Stimulated activated CD8-positive, alpha-beta memory T cell treated with anti-CD3 and anti-CD28 coated beads, Interleukin-7, amount 100 ng/mL, for 1 hour (primary cell): ENCODE results near the gene LARGE1.

Experiments used
- DNase-seq, 2 donors: peaks; one replicate each; pipeline ENCODE4 v3.0.0-alpha.2; 2020; ENCODE audit warnings: low read depth in 2 of 2

The LARGE1 gene

GRCh38 chr22:33521879-33522665 lies 398.2 kb downstream of the LARGE1 start:
- DNase-seq = no peak

GRCh38 chr22:33520904-33521780 lies 399.1 kb downstream of the LARGE1 start:
- no peak for DNase-seq

GRCh38 chr22:33519974-33520903 lies 400.0 kb downstream of the LARGE1 start:
- no peak for DNase-seq

GRCh38 chr22:33519071-33519973 lies 401.0 kb downstream of the LARGE1 start:
- DNase-seq = no peak

GRCh38 chr22:33518405-33518804 lies 401.9 kb downstream of the LARGE1 start:
- no peak for DNase-seq

- no peak for DNase-seq
These were observed 404.5 kb downstream of the LARGE1 start for GRCh38 chr22:33515795-33516194.

- no peak for DNase-seq
These were observed 406.6 kb downstream of the LARGE1 start for GRCh38 chr22:33513388-33514338.

GRCh38 chr22:33512908-33513307 lies 407.4 kb downstream of the LARGE1 start:
- DNase-seq = no peak

- DNase-seq = no peak
These were observed 409.8 kb downstream of the LARGE1 start for GRCh38 chr22:33510429-33510904.

- DNase-seq = no peak
These were observed 415.2 kb downstream of the LARGE1 start for GRCh38 chr22:33504941-33505625.

GRCh38 chr22:33496112-33496511 lies 424.2 kb downstream of the LARGE1 start:
- DNase-seq = no peak

GRCh38 chr22:33493476-33494205 lies 426.6 kb downstream of the LARGE1 start:
- no peak for DNase-seq

- no peak for DNase-seq
These were observed 428.0 kb downstream of the LARGE1 start for GRCh38 chr22:33492210-33492651.

GRCh38 chr22:33487041-33487716 lies 433.1 kb downstream of the LARGE1 start:
- DNase-seq = no peak

- DNase-seq = no peak
These were observed 438.7 kb downstream of the LARGE1 start for GRCh38 chr22:33481550-33481949.

GRCh38 chr22:33477120-33478111 lies 442.9 kb downstream of the LARGE1 start:
- no peak for DNase-seq
